ENCODE results near the gene FNDC7. TPM values are rescaled to one million over a fixed set of nuclear protein-coding genes. Genes with fewer than 3 reads are reported as not detected.

FNDC7 gene
- total and polyA plus RNA-seq, 2 donors (not counting 3 experiments of a cell fraction or from before 2014, with no cell fraction given): not detected

DNA sequence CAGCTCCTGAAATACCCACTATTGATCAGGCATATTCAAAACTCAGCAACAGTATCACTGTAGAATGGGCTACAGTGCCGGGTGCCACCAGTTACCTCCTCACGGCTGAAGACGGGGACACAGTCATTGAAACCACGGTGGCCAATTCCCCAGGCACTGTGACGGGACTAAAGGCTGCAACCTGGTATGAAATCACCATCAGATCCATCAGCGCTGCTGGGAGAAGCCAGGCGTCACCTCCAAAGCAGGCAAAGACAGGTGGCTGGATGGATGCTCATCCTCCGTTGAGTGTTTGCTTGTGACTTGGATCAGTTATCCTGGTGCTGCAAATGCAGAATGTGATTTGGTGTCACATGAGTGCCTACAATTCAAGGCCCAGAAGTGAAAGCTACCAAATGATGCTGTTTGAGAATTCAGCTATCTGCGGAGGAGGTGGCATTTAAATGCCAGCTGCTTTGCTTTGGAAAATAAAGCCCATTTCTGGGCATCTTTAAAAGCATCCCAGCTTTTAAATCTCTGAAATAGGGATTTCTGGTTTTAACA is 5.1 kb downstream of the FNDC7 start:
- no peaks in the 10 kb centered on the region for H3K79me2 ChIP-seq (ENCODE audit: control insufficient read depth, insufficient read depth, low read length)
- no peak overlapping the region for H3K4me3 ChIP-seq (replicated peaks in 1 of 3; ENCODE audit: insufficient read depth in 1 of 3, low read depth in 1 of 3, low read length in 3 of 3)
- H4K20me1 ChIP-seq (replicated peaks; ENCODE audit: control insufficient read depth, extremely low read depth, insufficient read depth, low read length): no peaks in the 10 kb centered on the region
- dilution Hi-C loops (cut with MboI; ENCODE audit: extremely low pct_ligation_motif_present, low sequenced_read_pairs) (no loop called here), intact Hi-C loops (cut with micrococcal nuclease) (no loop called here)
- no peaks in the 10 kb centered on the region for H3K36me3 ChIP-seq (ENCODE audit: control insufficient read depth in 2 of 2, extremely low read depth in 1 of 2, insufficient read depth in 2 of 2, low read length in 2 of 2)
- H3K4me1 ChIP-seq (ENCODE audit: control insufficient read depth, extremely low read depth, insufficient read depth, low read length): peaks cover 15% of the 10 kb centered on the region
- H3K27ac ChIP-seq (ENCODE audit: insufficient read depth, low read depth, low read length): no peak overlapping the region
- H3K9ac ChIP-seq (replicated peaks; ENCODE audit: extremely low read depth, insufficient read depth, low read length): no peak overlapping the region
- no peak overlapping the region for H3K4me2 ChIP-seq (ENCODE audit: insufficient read depth, low read length)
- no peak overlapping the region for H2AFZ ChIP-seq (ENCODE audit: low read depth, low read length)
- ChIA-PET POLR2A (no interaction called here), CTCF (interaction anchor here (1.1 to 1.5 kb wide), 2 partner anchors 14 to 26 kb away, joined by 4 to 7 read pairs; partner anchors contain the start of gene PRPF38B)
- BruUV-seq (replicated peaks): no TSS peak
- no peaks in the 10 kb centered on the region for H3K27me3 ChIP-seq (ENCODE audit: control insufficient read depth in 2 of 2, insufficient read depth in 2 of 2, low read length in 2 of 2)
- FAIRE-seq: no peak
- no peaks in the 10 kb centered on the region for H3K9me1 ChIP-seq (replicated peaks; ENCODE audit: control insufficient read depth, extremely low read depth, insufficient read depth, low read length)
- DNase-seq (ENCODE audit: low read depth, low spot score): no peak
- no peaks in the 10 kb centered on the region for H3K9me3 ChIP-seq (replicated peaks; ENCODE audit: control insufficient read depth, insufficient read depth, low read length)
- TF ChIP-seq EZH2 (IDR thresholded peaks at IDR 0.05; ENCODE audit: borderline replicate concordance, low read depth, low read length, severe bottlenecking) (no peak), POLR2AphosphoS5 (IDR thresholded peaks at IDR 0.05; ENCODE audit: insufficient read depth, low read depth, low read length) (no peak), JUN (IDR thresholded peaks at IDR 0.05; ENCODE audit: borderline replicate concordance, insufficient read depth, insufficient read length, low read depth) (no peak), GATA2 (IDR thresholded peaks at IDR 0.05; ENCODE audit: insufficient read depth, insufficient read length, low read depth, low read length) (no peak), FOS (IDR thresholded peaks at IDR 0.05; ENCODE audit: borderline replicate concordance, insufficient read depth, low read length) (no peak), MYC (IDR thresholded peaks at IDR 0.05; ENCODE audit: low read depth, low read length) (no peak), POLR2A (IDR thresholded peaks at IDR 0.05; ENCODE audit: low read depth, low read length) (no peak)
- TF ChIP-seq, protein P1, sequence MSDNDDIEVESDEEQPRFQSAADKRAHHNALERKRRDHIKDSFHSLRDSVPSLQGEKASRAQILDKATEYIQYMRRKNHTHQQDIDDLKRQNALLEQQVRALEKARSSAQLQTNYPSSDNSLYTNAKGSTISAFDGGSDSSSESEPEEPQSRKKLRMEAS (IDR thresholded peaks at IDR 0.05; ENCODE audit: insufficient read depth, insufficient read length): no peak
- TF ChIP-seq, protein P2, sequence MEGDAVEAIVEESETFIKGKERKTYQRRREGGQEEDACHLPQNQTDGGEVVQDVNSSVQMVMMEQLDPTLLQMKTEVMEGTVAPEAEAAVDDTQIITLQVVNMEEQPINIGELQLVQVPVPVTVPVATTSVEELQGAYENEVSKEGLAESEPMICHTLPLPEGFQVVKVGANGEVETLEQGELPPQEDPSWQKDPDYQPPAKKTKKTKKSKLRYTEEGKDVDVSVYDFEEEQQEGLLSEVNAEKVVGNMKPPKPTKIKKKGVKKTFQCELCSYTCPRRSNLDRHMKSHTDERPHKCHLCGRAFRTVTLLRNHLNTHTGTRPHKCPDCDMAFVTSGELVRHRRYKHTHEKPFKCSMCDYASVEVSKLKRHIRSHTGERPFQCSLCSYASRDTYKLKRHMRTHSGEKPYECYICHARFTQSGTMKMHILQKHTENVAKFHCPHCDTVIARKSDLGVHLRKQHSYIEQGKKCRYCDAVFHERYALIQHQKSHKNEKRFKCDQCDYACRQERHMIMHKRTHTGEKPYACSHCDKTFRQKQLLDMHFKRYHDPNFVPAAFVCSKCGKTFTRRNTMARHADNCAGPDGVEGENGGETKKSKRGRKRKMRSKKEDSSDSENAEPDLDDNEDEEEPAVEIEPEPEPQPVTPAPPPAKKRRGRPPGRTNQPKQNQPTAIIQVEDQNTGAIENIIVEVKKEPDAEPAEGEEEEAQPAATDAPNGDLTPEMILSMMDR (IDR thresholded peaks at IDR 0.05; ENCODE audit: extremely low read depth in 1 of 2, insufficient read depth in 1 of 2, low read depth in 1 of 2, low read length in 2 of 2): no peak
